Heart right ventricle (tissue), 16 donors: ENCODE data around the gene ANO10. TPM values are rescaled to one million over a fixed set of nuclear protein-coding genes. Genes with fewer than 3 reads are reported as not detected.

Experiments used
- ATAC-seq, 8 donors: fragments of 200-7000 bp; cut with Tn5 transposase; one replicate each; pipeline ENCODE4 v1.9.1; 2020; ENCODE audit warnings: mild to moderate bottlenecking in 8 of 8, moderate library complexity in 8 of 8, moderate number of reproducible peaks in 1 of 8
- DNase-seq, 2 donors: peaks; one replicate each; pipeline ENCODE4 v3.0.0-alpha.2; 2020
- H3K27ac ChIP-seq, 10 donors: fragments of 200-600 bp; sonication (generic) in 2 of 10; one replicate each; pipeline versions ENCODE4 v1.5.0 to v1.8.0; 2020 to 2022; ENCODE audit warnings: mild to moderate bottlenecking in 3 of 10
- H3K27me3 ChIP-seq, 7 donors: fragments of 200-600 bp; one replicate each; pipeline ENCODE4 v1.8.0; 2021 to 2022; ENCODE audit warnings: mild to moderate bottlenecking in 2 of 7
- H3K36me3 ChIP-seq, 9 donors: fragments of 200-600 bp; sonication (generic) in 1 of 9; one replicate each; pipeline versions ENCODE4 v1.5.0 to v1.8.0; 2020 to 2022; ENCODE audit warnings: mild to moderate bottlenecking in 2 of 9
- H3K4me1 ChIP-seq, 9 donors: fragments of 200-600 bp; sonication (generic) in 1 of 9; one replicate each; pipeline versions ENCODE4 v1.5.0 to v1.8.0; 2020 to 2022; ENCODE audit warnings: mild to moderate bottlenecking in 4 of 9
- H3K4me3 ChIP-seq, 10 donors: fragments of 200-600 bp; sonication (generic) in 2 of 10; one replicate each; pipeline versions ENCODE4 v1.5.0 to v1.8.0; 2020 to 2022; ENCODE audit warnings: mild to moderate bottlenecking in 7 of 10, moderate library complexity in 2 of 10
- H3K9me3 ChIP-seq, 11 donors: fragments of 200-600 bp in 10 of 11; sonication (generic) in 2 of 11; one replicate each; pipeline versions ENCODE4 v1.5.0 to v1.8.0; 2013 to 2022; ENCODE audit warnings: mild to moderate bottlenecking in 2 of 11, control low read depth in 1 of 11, moderate library complexity in 1 of 11
- whole genome bisulfite sequencing, 2 donors: extraction: QIAGEN DNeasy Blood & Tissue Kit; methylation state at CpG; one replicate each; pipeline ENCODE4 v1.1.7; 2013; ENCODE audit warnings: inconsistent platforms in 1 of 2; 5-methylcytosine and 5-hydroxymethylcytosine counted together
- intact Hi-C, 10 donors: fragments of 100-400 bp; cut with DNase I; formaldehyde crosslinking; loops; one replicate each; pipeline versions ENCODE4 v1.11.1 to v1.14.2; 2022
- polyA plus RNA-seq, 2 donors: library from polyadenylated mRNA; stranded (reverse); fragments of 200-250 nt; gene quantifications; one replicate each; pipeline ENCODE4 v1.2.3, GENCODE V29; 2013
- total RNA-seq, 10 donors: library from RNA; stranded (reverse); fragmentation: NEBNext Ultra II Directional in 3 of 10; extraction: Animal tissue kit (Norgen Biotek cat#: 25700) in 3 of 10; gene quantifications; one replicate each; pipeline versions ENCODE4 v1.2.1 to v1.2.4, GENCODE V29; 2021 to 2023
- TF ChIP-seq, protein P1 (sequence below), 9 donors: fragments of 200-600 bp; sonication (generic) in 2 of 9; IDR thresholded peaks; one replicate each; pipeline versions ENCODE4 v1.5.0 to v1.8.0; 2021 to 2022; ENCODE audit warnings: antibody characterized with exemption in 9 of 9, mild to moderate bottlenecking in 5 of 9, moderate library complexity in 1 of 9
- donor health status: Arrhythmogenic right ventricular cardiomyopathy.
- donor health status: ischemic (EF 13 %, LVEDD 7.1; RV severe dilation, severe dysfunction).
- donor health status: healthy with polysubstance abuse.
- donor health status: DM: no; HTN: yes; CAD: no.
- donor health status: DM: no; HTN: no; CAD: no.
- donor health status: ischemic (EF 25% LVEDD 6.9; RV normal size, moderate dysfunction).
- donor health status: ischemic (EF 25% LVEDD 5.7; RV mildly dilated, moderate dysfunction).
- donor health status: healthy.
- donor health status: DM: yes; HTN: yes; CAD: no.
- donor health status: Ischemic cardiomyopathy.
- donor health status: ischemic (EF 35%, LVEDD 5.7; RV mildly dilated, moderate dysfunction).
- donor health status: nonischemic (EF 11% LVEDD 7.7; RV severe dilation, severe dysfunction).
- donor health status: DM: yes; HTN: yes; CAD: no.
- donor health status: PGD.
- donor health status: ischemic (EF 29% LVEDD 5.4; RV normal size, mild dysfunction).
- donor health status: nonischemic (EF 23%, LVEDD 6.1; RV moderate dilation, normal function).

The ANO10 gene
- total and polyA plus RNA-seq, 12 donors: 7.1 to 24.2 (median 13.3) TPM

DNA sequence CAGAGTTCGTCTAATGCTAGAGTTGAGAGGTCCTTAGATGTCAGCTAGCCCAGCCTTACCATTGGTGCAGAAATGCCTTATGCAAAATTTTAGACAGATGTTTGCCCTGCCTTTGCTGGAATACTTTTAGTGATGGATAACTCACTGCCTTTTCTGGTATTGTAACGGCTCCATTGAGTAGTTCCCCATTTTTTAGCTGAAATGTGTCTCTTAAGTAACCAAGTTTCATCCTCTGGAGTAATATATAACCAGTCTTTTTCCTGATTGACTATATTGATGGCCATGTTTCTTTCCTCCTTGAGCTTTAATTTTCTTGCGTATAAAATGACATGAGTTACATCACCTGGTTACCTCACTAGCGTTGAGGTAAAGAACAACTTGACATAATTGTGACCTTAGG is 290.4 kb downstream of the ANO10 start:
- Histone ChIP-seq H3K27ac (peak overlapping the region in 1 of 10 donors; percentile 12), H3K4me3 (no peak overlapping the region), H3K4me1 (peaks cover 0 to 55% (median 37%) of the 10 kb centered on the region in 9 donors), H3K9me3 (peaks cover 0 to 19% (median 11%) of the 10 kb centered on the region in 11 donors), H3K27me3 (no peaks in the 10 kb centered on the region), H3K36me3 (peaks cover 0 to 48% (median 33%) of the 10 kb centered on the region in 9 donors)
- intact Hi-C loops: no loop called here
- TF ChIP-seq, protein P1, sequence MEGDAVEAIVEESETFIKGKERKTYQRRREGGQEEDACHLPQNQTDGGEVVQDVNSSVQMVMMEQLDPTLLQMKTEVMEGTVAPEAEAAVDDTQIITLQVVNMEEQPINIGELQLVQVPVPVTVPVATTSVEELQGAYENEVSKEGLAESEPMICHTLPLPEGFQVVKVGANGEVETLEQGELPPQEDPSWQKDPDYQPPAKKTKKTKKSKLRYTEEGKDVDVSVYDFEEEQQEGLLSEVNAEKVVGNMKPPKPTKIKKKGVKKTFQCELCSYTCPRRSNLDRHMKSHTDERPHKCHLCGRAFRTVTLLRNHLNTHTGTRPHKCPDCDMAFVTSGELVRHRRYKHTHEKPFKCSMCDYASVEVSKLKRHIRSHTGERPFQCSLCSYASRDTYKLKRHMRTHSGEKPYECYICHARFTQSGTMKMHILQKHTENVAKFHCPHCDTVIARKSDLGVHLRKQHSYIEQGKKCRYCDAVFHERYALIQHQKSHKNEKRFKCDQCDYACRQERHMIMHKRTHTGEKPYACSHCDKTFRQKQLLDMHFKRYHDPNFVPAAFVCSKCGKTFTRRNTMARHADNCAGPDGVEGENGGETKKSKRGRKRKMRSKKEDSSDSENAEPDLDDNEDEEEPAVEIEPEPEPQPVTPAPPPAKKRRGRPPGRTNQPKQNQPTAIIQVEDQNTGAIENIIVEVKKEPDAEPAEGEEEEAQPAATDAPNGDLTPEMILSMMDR (IDR thresholded peaks at IDR 0.05): no peak
- WGBS, 2 donors: 92 to 93% methylated on average over 4 of the region's 4 CpGs
- ATAC-seq (no peak), DNase-seq (no peak)

DNA sequence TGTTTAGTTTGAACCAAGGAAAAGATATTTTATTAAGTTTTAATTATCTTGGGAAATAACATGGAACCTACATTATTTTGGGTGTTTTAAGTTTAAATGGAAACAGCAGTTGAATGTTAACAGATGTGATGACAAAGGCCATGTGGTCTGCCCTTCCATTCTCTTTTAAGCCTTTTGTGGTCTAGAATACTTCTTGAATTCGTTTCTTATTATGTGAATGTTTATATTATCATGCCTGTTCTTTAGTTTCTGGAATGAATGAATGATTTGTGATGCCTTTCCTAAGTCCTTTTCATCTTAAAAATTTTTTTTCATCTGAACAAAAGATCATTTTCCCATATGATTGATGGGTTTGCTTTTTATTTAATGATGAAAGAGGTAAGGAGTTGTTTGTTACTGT is 290.8 kb downstream of the ANO10 start:
- Histone ChIP-seq H3K9me3 (peaks cover 0 to 15% (median 7%) of the 10 kb centered on the region in 11 donors), H3K4me3 (no peak overlapping the region), H3K36me3 (peaks cover 0 to 44% (median 32%) of the 10 kb centered on the region in 9 donors), H3K4me1 (peaks cover under 1 to 59% (median 41%) of the 10 kb centered on the region in 9 donors), H3K27ac (peak overlapping the region in 1 of 10 donors; percentile 86), H3K27me3 (no peaks in the 10 kb centered on the region)
- ATAC-seq: no peak
- no peak for DNase-seq
- WGBS, 2 donors: 35 to 56% methylated on average over 1 of the region's 1 CpG
- TF ChIP-seq, protein P1 (IDR thresholded peaks at IDR 0.05): no peak
- intact Hi-C loops: no loop called here

DNA sequence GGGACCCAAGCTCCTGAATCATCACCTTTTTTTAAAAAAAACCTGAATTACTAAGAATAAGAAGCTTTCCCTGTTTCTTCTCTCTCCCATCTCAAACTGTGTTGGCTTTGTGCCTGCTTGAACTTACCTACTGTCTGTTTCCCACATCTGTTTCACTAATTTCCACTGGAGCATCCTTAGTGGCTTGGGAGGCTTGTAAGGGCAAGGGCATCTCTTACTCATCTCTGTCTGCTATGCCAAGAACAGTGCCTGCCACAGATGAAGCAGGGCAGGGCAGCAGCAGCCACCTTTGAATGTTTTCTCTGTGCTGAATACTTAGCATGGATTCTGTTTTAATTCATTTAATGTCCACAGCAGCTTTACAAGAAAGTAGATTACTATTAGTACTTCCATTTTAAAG is 293.2 kb downstream of the ANO10 start:
- no peak overlapping the region for H3K4me3 ChIP-seq
- peak overlapping the region in 6 of 10 donors; percentile 6 to 86 (median 78) for H3K27ac ChIP-seq
- peaks cover 0 to 23% (median 13%) of the 10 kb centered on the region in 9 donors for H3K36me3 ChIP-seq
- H3K9me3 ChIP-seq: peaks cover 0 to 2% (median 0%) of the 10 kb centered on the region in 11 donors
- intact Hi-C loops: loop anchor here in 2 of 10 donors (5.0 to 10.0 kb wide), 2 partner anchors 41 to 176 kb away; partner anchors contain the start of gene SNRK (in 1 of the 2)
- TF ChIP-seq, protein P1 (IDR thresholded peaks at IDR 0.05): no peak
- H3K27me3 ChIP-seq: no peaks in the 10 kb centered on the region
- DNase-seq (no peak), ATAC-seq (peak in 4 of 8 donors; percentile 38 to 61 (median 52))
- peaks cover 4 to 82% (median 64%) of the 10 kb centered on the region in 9 donors for H3K4me1 ChIP-seq

DNA sequence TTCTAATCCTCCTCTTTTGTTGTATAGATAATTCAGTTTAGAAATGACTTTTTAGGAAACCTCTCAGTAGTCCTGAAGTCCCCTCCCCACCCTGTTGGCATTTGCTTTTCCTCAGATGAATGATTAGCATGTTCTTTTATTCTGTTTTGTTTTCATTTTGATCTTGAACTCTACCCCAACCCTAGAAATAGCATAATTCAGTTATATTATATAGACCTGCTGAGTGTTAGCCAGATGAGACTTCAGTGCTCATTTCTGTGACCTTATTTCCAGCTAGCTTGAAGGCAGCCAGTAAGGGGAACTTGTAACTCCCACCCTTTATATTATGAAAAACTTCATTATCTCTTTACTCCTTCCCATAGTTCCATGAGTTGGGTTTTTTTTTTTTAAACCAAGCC is 294.2 kb downstream of the ANO10 start:
- H3K9me3 ChIP-seq: peaks cover 0 to 6% (median 0%) of the 10 kb centered on the region in 11 donors
- H3K4me1 ChIP-seq: peaks cover 4 to 82% (median 64%) of the 10 kb centered on the region in 9 donors
- intact Hi-C loops: loop anchor here in 2 of 10 donors (5.0 to 10.0 kb wide), 2 partner anchors 40 to 177 kb away; partner anchors contain the start of gene SNRK (in 1 of the 2)
- no peak overlapping the region for H3K4me3 ChIP-seq
- peak overlapping the region; percentile 10 to 86 (median 75) for H3K27ac ChIP-seq
- ATAC-seq: peak in 2 of 8 donors; percentile 16 to 20
- no peak for DNase-seq
- TF ChIP-seq, protein P1 (IDR thresholded peaks at IDR 0.05): no peak
- peaks cover 0 to 20% (median 2%) of the 10 kb centered on the region in 9 donors for H3K36me3 ChIP-seq
- no peaks in the 10 kb centered on the region for H3K27me3 ChIP-seq
